HG03442 (cell line): Measurements from ENCODE around the gene IL4I1.

Experiments used
- ATAC-seq: cut with Tn5 transposase; IDR thresholded peaks from one replicate; pipeline ENCODE4 v1.9.1; 2021; ENCODE audit warnings: mild to moderate bottlenecking, moderate library complexity; ENCODE audit not compliant: unreplicated experiment

Gene IL4I1

DNA sequence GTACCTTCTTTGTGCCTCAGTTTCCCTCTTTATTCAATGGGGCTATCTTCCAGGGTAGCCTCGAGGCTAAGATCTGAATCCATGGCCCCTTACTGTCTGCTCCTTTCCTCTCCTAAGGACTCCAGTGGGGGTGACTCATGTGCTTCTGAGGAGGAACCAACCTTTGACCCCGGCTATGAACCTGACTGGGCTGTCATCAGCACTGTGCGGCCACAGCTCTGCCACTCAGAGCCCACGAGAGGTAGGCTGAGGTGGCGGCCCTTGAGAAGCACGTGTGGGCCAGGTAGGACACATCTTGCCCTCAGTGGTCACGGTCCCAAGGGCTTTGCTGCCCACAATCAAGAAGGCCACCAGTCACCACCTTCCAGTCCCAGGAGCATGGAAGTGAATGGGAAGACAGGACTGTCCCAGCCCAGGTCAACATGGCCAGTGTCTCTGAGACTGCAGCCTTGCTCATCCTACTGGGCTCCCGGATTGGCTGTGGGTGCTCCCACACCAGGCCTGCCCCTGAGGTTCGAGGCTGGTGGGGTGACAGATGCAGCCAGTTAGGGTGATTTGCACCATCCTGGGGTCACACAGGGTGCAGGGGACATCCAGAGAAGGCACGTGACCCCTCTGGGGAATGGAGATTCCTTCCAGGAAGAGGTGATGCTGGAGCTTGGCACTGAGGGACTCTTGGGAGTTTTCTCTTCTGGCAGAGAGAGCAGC lies 16.4 kb downstream of the IL4I1 start:
- no peak for ATAC-seq

DNA sequence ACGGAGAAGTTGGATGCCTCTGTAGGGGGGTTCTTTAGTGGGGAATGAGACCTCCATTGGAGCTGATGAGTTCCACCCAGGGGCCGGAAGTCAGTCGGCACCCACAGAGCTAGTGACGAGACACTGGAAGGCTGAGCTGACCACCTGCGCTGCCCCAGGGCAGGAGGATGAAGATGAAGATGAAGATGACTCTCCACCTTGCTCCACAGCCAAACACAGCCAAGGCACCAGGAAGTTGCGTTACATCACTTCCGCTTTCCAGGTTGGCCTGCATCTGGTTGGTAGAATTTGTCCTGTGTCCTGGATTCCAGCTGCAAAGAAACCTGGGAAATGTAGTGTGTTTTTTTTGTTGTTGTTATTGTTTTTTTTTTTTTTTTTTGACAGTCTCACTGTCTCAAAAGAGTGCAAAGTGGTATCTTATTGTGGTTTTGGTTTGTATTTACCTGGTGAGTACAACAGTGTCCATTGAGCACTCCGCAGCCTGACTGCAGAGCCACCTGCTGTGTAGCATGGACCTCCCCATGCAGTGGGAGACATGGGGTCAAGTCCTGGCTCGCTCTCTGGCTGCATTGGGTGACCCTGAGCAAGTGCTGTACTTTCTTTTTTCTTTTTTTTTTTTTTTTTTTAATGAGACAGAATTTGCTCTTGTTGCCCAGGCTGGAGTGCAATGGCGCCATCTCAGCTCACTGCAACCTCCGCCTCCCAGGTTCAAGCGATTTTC lies 17.3 kb downstream of the IL4I1 start:
- no peak for ATAC-seq

DNA sequence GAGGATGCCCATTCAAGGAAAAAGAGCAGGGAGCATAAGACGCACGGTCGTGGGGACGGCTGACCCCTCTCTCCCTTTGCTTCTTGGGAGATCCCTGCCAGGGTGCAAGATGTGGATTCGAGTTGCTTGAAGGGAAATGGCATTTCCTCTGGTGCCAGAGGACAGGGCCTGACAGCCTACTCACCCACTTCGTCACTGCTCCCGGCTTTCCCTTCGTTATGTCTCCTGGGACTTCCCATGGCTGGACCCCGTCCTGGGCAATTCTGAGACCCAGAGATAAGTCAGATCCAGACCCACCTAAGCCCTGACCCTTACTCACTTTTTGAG lies 18.0 kb downstream of the IL4I1 start:
- ATAC-seq, result no peak

DNA sequence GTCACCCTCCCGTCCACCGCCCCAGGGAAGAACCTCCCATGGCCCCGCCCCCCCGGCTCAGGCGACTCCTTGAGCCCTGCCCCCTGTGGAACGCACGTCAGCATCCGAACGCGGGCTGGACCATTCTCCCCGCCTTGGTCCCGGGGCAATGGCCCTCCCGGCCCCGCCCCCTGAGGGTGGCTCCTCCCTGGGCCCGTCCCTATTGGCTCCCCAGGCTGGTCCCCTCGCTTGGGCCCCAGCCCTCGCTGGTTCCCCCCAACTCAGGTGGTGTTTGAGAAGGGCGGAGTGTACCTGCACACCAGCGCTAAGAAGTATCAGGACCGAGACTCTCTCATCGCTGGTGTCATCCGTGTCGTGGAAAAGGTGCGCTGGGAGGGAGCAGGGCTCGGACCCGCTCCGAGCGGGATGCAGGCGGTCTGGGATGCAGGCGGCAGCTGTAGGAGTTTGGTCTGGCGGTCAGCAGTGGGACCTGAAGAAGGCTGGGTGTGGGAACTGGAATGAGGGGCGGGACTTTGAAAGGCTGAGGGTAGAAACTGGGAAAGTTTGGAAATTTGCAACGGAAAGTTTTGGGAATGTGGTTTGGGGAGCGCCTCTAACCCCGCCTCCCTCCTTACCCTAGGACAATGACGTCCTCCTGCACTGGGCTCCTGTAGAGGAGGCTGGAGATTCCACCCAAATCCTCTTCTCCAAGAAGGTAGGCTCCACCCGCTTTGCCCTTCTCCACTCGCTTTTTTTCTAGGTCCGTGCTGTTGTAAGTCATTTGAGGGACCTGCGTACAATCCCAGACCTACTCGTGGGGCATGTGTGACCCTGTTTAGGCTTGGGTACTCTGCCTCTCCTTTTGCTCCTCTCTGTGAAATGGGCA lies 18.6 kb downstream of the IL4I1 start:
- ATAC-seq, result peak; percentile 41

DNA sequence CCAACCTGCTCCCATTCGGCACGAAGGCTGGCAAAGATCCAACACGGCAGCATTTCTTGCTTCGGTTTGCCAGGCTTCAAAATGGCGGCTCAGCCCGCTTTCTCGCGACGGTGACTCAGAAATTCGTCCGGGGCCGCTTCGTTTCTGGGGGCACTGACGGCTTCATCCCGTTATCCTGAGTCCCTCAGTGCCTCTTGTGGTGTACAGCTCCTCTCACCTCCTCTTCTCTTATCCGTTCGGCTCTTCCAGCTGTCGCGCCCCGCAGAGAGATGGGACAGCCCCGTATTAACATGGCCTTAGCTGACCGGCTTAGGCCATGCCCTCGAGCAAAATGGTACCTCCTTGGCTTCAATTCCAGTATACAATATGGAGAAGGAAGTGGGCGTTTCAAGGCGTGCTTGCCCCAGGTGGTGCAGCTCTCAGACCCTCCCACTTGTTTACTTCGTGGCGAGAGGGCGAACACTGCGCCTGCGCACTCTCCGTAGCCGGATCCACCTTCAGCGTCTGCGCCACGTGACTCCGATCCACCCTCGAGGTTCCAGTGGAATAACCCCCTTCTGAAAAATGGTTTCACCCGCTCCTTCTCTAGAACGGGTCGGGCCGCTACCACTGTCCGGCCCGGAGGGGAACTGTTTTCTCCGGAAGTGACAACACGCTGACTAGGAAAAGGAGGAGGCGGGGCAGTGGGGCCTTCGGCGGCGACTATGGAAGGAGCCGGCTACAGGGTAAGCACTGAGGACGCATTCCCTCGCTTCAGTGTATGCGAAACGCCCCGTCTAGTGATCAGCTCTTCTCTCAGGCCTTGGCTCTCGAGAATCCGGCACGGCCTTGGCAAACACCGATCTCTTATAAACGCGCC lies 19.4 kb downstream of the IL4I1 start, which contains the start of the genes AKT1S1 and TBC1D17:
TSS of gene AKT1S1 (minus strand) at position 336 of the 859 bp plus-strand sequence. CDS start 4,060 bp downstream, outside the sequence.
TSS of gene TBC1D17 (plus strand) at position 683 of the 859 bp plus-strand sequence. CDS start at position 705, 22 bp downstream.
- ATAC-seq, result peak; percentile 55

DNA sequence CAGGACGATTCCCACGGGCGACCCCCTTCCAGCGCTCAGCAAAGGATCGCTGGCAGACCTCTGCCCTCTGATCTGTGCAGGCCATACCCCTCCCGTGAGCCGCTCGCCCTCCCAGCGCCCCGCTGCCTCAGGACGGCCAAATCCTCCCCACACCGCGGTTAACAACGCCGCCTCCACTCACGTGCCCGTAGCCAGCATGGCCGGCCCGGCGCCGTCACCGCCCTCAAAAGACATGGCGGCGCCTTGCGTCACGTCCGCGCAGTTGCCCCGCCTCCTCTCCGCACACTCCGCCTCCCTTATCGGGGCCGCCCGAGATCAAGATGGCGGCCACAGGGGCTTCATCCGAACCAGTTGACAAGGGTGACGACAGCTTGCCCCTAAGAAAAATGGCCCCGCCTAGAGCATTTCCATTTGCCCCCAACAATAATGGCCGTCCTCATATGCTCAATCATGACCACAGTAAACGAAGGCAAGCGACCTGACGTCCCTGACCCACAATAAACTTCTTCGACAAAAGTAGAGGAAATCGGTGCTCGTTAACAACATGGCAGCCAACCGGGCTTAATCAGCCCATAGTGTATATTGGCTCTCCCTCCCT lies 20.2 kb downstream of the IL4I1 start:
- peak; percentile 35 for ATAC-seq

DNA sequence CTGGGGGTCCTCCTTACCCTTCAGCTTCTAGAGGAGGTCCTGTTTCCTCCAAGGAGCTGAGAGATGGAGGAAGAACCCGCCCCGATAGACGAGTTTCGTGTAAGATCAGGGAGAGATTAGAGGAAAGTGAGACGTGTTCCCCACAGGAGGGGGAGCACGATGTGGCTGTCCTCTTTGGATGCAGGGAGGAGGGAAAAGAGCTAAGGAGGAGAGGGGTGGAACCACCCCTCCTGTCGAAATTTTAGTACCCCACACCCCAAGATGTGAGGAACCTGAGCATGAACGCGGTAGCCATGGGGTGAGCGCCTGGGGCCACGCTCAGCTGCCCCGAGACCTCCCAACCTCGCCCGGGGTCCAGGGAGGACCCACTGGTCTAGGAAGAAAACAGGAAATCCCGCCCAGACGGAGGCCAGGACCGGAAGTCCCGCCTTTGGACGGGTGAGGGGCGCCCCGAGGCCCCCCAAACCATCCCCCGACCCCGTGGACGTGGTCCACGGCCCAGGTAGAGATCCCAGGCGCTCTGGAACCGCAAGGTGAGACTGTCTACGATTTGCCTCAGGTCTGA lies 20.7 kb downstream of the IL4I1 start:
- no peak for ATAC-seq

DNA sequence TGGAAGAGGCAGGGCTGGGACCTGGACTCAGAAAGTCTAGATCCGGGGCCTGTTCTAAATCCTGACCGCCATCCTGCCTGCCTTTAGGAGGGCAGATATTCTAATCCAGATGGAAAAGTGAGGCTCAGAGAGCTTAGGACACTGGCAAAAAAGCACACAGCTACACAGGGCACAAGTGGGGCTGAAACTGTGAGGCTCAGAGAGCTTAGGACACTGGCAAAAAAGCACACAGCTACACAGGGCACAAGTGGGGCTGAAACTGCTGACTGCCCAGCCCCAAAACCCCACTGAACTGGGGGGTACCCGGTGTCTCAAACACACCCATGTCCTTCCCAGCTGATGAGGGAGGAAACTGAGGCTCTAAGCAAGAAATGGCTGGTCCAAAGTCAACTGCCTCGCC lies 21.5 kb downstream of the IL4I1 start:
- ATAC-seq, result no peak

DNA sequence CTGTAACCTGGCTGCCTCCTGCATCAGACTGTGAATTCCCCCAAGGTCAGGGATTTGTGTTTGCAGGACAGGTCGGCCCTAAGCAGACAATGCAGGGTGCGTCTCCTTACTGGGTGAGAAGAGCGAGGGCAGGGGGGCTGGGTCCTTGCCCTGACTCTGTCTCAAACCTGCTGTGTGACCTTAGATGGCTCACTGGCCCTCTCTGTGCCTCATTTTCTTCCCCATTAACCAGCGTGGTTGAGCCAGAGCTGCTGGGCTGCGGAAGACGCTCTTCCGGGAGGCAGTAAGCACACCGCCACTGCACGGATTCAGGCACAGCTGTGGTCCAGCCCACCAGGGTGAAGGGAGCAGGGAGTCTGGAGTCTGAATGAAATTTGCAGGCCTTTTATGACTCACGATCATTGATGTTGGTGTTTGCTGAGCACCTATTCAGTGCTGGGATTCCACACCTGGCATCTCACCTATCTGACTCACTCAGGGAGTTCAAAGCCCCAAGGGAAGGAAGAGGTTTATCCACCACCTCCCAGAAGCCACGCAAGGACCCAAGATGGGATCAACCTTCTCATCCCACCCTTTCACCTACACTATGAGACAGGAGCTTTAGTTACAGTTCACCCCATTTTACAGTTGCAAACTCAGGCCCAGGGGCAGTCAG lies 22.1 kb downstream of the IL4I1 start:
- no peak for ATAC-seq

DNA sequence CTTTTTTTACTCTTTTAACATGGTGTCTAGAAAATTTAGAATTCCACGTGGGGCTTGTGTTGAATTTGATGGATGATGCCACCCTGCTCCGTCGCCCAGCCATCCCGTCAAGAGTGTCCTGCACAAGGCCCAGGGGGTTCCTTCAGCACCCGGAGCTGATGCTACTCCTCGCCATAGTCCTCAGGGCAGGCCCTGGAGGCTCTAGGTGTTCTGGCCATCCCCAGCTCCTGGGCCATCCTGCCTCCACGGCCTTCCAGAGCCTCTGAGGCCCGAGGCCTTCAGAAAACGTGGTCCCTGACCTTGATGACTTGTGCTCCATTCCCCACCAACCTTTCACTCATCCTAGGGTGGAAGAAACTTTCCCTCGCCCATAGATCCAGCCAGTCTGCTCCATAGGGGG lies 22.9 kb downstream of the IL4I1 start:
- ATAC-seq, result no peak

DNA sequence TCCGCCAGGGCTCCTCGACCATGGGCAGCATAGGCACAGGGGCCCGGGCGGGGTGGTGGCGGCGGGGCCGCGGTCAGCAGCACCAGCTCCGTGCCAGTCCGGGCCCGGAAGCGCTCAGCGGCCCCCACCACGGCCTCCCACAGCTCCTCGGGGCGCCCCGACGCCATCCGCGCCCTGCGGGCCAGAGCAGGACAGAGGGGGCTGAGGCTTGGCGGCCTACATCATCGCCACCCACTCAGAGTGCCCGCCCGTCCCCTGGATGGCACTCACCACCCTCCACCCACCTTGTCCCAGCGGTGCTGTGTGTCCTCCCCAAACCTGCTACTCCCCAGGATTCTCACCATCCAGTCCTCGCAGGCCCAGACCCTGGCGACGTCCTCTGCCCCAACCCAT lies 23.6 kb downstream of the IL4I1 start:
- ATAC-seq, result no peak

DNA sequence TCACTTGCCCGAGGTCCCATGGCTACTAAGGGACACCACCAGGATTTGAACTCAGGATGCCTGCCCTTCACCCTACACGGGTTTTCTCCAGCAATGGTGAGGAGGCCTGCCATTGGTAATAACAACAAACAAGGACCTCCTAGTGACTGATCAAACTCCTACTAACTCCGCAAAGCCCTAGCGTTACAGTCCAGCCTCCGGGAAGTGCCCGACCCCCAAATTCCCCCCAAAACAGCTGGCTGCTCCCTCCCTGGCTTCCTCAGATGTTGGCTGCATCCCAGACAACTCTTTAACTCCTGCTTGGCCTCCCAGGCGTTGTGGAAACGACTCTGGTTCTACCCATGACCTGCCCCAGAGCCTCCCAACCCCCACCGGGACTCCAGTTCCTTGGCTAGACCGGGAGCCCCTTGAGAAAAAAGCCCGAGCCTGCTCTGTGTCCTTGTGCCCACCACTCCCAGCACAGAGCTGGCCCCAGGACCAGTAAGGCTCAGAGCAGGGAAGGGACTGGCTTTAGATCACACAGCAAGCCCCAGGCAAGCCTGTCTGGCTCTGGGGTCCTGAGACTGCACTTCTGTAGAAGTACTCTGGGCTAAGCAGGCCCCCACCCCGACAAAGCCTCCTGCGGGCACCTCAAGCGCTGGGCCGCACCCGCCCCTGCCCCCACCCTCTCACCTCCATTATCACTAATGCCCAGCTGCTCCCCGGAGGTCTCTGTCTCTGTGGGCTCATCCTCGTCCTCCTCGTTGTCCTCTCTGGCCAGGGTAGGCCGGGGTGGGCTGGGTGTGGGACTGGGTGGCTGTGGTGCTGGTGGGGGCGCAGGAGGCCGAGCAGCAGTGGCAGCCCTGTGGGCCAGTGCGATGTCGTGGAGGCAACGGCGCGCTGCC lies 24.2 kb downstream of the IL4I1 start:
- ATAC-seq, result no peak

DNA sequence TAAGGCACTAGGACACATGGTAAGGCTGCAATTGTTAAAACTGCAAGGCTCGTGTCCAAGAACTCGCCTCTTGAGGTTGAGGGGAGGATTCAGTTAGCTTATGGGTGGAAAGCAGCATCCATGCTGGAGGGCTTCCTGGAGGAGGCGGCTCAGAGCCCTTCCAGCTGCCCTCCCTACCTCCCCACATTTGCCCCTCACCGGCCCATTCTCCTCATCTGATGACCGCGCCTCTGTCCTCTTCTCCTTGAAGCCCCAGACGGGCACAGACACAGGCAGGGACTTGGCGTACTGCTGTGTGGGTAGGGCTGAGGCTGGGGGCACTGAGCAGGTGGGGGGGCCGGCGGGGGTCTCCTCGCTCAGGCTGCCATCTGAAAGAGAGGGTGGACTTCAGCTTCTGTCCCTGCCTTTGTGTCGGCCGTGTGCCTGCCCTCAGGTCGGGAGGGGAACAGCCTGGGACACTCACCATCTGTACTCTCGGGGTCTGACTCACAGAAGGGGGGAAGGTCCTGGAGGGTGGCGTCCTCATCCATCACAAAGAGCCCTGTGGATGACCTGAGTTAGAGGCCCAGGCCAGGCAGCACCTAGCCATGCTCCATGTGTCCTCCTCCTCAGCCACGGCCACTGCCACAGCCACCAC lies 25.2 kb downstream of the IL4I1 start:
- ATAC-seq, result no peak

DNA sequence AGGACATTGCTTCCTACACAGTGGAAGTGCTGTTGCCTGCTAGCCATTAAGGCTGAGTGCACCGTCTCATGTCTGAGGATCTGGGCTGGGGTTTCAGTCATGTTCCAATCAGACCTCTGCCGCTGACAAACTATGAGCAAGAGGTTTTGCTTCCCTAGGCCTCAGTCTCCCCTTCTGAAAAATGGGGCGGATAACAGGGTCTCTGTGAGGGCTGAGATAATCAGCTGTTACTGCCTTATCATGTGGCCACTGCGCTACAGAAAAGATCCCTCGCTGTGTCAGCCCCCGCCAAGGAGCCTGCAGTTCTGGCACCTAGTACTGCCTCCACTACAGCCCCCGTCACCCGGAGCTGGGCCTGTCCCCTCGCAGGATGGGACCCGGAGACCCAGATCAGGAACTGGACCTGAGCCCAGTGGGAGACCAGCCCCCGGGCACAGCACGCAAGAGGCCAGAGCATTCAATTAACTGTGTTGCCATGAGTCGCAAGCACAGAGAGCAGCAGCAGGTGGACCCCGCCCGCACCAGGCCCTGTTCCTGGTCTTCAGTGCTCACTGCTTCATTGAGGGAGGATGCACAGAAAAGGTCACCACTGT lies 26.3 kb downstream of the IL4I1 start:
- ATAC-seq, result no peak

DNA sequence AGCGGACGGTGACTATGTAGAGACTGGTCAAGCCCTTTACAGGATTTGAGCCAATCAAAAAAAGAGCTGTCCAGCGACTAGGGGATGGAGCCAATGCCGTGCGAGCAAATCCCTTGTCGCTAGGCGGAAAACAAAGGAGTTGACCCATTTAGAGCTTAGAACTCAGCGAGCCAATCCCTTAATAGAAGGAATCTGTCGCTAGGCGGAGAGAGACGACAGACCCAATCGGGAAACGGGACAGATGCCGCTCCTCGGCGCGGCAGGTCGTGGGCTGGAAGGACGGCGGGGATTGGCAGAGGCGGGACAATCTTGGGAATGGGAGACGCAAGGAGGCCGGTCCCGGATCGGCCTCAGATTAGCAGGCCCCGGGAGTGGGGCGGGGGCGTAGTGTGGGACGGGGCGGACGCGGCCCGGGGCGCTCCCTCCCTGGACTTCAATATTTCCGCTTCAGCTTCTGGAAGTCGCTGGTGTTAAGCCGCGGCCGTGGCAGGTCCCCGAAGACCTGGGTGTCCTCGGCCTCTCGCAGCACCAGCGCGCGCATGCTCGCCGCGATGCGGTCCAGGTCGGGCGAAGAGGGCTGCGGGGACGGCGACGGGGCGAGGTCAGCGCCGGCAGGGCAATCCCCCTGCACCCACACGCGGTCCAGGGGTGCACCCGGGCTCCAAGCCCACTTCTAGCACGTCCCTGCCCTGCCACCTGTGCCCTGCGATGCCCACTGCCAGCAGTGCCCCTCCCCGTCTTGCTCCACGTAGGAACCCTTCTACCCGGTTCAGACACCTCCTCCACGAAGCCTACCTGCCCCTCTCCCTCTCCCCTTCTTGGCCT lies 27.0 kb downstream of the IL4I1 start:
- ATAC-seq, result peak; percentile 57

DNA sequence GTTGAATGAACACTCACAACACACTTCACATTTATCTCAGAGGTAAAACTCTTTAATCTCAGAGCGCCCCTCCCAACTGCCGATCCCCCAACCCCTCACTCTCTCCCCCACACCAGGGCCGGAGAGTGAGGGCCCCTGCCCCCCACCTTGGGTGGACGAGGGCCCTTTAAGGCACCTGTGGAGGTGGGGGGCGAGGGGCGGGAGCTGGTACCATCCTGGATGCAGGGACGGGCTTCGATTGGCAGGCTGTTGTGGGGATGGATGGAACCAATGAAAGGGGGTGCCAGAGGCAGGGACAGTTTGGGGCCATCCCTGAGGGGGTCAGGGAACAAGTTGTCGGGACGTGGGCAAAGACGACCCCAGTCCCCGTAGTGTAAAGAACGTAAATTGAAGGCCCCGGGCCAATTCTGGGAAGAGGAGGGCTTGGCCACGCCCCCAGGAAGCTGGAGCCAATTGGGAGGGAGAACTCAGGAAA lies 27.6 kb downstream of the IL4I1 start:
- peak; percentile 6 for ATAC-seq
